Stimulated activated CD8-positive, alpha-beta memory T cell treated with anti-CD3 and anti-CD28 coated beads, Interleukin-15, amount 100 ng/mL, for 24 hours (primary cell): ENCODE measurements around the gene GLIS1.

ENCODE experiments used
- DNase-seq: peaks from one replicate; pipeline ENCODE4 v3.0.0-alpha.2; 2020; ENCODE audit warnings: low read depth

GLIS1 gene

GRCh38 chr1:53735681-53736080 lies 3.3 kb downstream of the GLIS1 start:
- no peak for DNase-seq

DNA sequence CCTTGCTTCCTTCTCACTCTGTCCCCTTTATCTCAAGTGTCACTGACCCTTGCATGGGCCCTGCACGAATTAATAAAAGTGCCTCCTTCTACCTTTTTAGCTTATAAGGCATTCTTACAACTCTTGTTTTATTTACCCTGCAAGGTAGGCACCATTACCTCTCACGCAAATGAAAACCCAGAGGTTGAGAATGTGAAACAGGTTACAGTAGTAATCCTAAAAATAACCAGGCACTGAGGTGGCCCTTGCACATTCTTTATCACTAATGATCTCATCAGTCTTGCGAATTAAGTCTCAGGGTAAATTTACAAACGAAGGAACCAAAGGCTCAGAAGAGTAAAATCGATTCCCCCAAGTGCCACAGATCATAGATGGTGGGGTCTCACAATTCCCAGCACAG lies 3.7 kb downstream of the GLIS1 start:
- DNase-seq = no peak

- DNase-seq = no peak
These were observed 4.2 kb downstream of the GLIS1 start for GRCh38 chr1:53734650-53735211.

GRCh38 chr1:53733975-53734649 lies 4.9 kb downstream of the GLIS1 start:
- DNase-seq = no peak

- no peak for DNase-seq
These were observed 5.5 kb downstream of the GLIS1 start for GRCh38 chr1:53733447-53733931.

- no peak for DNase-seq
These were observed 6.0 kb downstream of the GLIS1 start for GRCh38 chr1:53732912-53733317.

DNA sequence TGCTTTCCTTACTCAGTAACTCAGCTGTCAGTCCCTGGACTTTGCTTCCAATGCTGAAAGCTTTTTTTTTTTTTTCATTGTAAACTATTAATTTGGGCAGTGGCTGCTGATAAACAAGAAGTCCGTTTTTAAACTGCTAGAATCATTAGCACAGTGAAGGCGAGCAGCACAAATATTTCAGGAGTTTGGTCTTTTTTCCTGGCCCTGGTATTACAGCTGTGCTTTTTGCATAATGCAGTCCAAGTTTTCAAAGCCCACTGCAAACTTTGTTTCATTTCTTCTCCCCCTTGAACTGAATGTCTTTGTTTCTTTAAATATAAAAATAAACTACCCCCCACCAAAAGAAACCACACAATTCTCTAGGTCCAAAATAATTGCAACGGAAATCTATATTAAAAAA lies 6.6 kb downstream of the GLIS1 start:
- DNase-seq = no peak

DNA sequence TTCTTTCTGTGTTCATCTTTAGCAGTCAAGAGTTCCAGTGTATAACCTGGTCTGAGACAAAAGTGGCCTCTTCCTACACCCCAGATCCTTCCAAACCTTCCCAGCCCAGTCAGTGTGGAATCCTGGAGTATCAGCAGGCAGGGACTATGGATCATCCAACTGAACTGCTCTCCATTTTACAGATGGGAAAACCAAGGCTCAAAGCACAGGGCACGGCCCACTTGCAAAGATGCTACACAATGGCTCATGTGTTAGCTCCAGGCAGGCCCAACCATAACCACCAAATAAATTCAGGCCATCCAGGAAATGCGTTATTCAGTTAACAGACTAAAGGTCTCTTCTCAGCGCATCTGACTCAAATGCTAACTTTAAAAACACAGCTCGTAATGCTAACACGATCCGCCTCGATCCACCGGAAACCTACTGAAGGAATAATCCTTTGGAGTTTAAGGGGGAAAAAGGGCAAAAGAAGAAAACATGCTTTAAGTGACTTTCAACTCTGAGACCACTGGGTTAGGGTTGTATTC lies 7.1 kb downstream of the GLIS1 start:
- DNase-seq = no peak

DNA sequence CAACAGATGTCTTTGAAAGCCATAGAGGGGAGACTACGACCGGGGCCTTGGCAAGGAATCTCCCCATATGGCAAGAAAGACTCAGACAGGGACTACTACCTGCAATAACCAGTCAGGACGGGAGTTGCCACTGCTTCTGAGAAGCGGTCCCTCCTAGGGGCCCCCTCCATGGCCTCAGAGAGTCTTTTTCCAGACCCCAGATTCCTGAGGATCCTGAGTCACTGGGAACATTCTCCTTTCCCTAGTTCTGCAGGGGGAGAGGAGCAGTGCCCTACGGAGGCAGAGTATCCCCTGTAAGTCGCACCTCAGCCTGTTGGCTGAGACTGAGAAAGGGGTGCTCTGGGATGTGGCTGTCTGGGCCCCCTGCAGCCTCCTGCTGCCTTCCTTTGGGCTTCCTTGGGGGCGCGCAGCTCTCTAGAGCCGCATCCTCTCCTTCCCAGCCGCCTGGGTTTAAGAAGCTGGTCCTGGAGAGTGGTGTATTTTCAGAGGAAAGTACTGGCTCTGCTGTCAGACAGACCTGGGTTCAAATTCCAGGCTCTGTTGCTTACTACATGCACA lies 7.8 kb downstream of the GLIS1 start:
- no peak for DNase-seq

GRCh38 chr1:53730224-53730865 lies 8.6 kb downstream of the GLIS1 start:
- DNase-seq = no peak

- DNase-seq = no peak
These were observed 9.3 kb downstream of the GLIS1 start for GRCh38 chr1:53729456-53730223.

GRCh38 chr1:53728702-53729455 lies 10.1 kb downstream of the GLIS1 start:
- DNase-seq = no peak

- no peak for DNase-seq
These were observed 10.8 kb downstream of the GLIS1 start for GRCh38 chr1:53728196-53728595.

DNA sequence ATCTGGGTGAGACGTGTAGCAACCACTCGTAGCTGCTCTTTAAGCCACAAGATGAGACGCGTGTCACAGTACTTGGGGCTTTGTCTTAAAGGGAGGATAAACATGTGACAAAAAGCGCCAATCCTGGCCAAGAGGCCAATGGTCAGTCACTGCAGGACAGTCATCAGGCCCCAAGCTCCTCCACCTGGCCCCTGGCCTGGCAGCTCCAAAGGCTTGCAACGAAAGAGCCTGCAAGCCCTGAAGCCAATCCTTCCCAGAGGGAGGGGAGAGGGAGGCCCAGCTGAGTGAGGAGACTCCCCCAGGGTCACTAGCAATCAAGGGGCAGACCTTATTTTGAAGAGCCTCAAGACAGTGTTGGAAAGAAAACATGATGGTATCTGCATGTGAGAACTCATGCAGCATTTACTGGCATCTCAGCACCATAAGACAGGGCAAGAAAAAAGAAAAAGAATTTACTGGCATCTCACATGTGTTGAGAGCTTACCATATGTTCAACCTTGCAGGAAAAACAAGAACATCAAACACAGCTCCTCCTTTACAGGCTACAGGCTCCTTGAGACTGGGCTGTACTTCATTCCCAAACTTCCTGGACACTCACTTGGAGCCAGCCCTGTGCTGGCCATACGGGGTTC lies 11.4 kb downstream of the GLIS1 start:
- DNase-seq = no peak

DNA sequence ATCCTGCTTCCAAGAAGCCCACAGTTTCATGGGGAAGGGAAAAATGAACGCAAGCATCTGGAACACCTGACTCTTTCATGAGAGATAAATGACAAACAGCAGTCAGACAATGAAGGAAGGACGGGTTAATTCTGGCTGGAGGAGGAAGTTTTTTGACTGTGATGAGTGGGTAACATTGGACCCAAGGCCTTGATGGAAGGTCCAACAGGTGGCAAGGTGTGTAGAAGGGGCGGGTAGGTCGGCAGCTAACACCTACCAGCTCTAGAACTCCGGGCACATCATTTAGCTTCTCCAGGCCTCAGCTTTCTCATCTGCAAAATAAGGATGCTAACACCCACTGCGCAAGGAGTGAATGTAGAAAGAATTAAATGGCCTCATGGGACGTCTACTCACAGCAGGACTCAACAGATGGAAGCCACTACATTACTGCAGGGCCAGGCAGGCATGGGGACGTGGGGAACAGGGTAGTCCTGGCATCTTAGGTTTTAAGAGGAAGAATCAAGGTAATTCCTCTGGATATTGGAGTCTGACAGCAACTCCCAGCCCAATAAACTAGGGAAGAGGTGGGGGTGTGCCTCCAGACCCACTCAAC lies 12.9 kb downstream of the GLIS1 start:
- DNase-seq = no peak

DNA sequence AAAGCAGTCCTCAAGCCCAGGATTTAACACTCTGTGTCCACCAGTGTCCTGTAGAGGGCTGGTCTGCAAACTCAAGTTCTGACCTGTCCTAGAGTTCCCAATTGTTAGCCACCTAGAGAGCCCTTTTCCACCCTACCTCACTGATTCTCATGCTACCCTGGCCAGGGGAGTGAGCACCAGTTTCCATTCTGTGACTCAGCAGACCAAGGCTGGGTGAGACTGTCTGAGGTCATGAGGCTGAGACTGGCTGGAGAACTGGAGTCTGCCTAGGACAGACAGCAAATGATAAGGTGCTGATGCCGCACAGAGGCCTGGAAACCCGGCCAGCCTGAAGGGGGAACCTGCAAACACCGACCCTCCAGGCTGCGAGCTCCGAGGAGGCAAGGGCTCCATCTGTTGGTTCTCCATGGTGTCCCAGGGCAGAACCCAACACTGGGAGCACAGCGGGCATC lies 13.7 kb downstream of the GLIS1 start:
- no peak for DNase-seq

DNA sequence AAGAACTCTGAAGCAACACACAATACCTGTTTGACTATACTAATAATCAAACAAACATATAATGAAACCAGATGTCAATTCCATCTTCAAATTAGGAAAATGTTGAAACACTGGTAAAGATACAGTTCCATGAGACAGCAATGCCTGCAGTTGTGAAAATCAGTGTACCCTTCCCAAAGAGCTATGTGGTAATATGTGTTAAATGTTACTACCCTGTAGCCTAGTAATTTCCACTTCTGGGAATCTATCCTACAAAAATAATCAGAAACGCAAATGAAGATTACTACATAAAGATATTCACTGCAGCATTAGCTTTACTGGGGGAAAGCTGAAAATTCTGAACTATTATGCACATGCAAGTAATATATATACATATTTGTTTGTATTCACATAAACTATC lies 16.9 kb downstream of the GLIS1 start:
- no peak for DNase-seq

DNA sequence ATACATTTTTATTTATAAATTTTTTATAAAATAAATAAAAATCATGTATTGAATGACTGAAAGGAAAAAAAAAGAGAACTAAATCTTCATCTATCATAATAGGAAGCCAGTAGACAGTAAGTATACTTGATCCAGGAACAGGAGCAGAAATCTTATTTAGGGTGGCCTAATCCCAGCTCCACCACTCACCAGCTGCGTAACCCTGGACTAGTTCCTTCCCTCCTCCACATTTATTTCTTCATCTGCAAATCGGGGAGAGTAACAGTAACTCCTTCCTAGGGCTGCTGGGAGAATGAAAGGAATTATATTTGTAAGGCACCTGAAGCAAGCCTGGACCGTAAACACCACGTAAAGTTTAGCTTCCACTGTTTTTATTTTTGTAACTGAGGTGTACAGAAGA lies 17.9 kb downstream of the GLIS1 start:
- DNase-seq = no peak

DNA sequence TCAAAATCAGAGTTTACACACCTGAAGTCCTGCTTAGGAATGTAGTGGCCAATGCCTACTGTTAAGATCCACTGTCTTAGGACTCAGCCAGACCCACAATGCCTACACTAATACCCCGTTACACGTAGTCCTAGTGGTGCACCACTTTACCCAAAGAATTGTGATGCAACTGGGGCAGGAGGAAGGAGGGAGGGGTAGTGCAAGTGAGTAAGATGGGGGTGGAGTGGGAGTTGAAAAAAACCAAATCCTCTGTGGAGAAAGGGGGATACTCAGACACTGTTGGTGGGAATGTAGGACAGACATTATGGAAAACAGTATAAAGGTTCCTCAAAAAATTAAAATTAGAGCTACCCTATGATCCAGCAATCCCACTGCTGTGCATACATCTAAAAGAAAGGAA lies 19.5 kb downstream of the GLIS1 start:
- DNase-seq = no peak

DNA sequence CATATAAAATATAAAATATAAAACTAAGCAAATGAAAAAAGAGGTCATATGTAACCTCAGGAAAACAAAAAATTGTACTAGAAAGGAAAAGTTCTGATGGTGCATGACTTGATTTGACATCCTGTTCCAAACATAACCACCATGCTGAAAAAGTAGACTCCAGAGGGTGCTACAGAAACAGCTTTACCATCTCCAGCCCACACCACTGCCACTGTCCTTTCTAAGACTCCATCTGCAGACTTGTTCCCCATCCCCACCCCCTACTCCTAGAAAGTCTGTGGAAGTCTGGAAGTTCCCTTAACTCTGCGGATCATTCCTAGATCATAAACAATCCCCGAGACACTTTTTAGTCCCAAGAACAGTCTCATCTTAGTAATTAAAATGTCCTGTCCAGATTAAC lies 20.5 kb downstream of the GLIS1 start:
- DNase-seq = no peak
